Progenitor cell of endocrine pancreas (in vitro differentiated cells): ENCODE data around the gene GDI1. TPM values are rescaled to one million over a fixed set of nuclear protein-coding genes. Genes with fewer than 3 reads are reported as not detected.
A peak's percentile ranks its signal among the peaks of the same experiment; 100 is the strongest.

Source experiments
- DNase-seq: peaks from one replicate; pipeline ENCODE4 v3.0.0; 2021; ENCODE audit warnings: low spot score; ENCODE audit not compliant: unreplicated experiment
- H3K27ac Mint-ChIP-seq: 2 replicates; pipeline ENCODE4 v1.8.0; 2021; ENCODE audit warnings: mild to moderate bottlenecking, moderate library complexity, mixed read lengths
- H3K27me3 Mint-ChIP-seq: 2 replicates; pipeline ENCODE4 v1.8.0; 2021; ENCODE audit warnings: mixed read lengths
- H3K36me3 Mint-ChIP-seq: 2 replicates; pipeline ENCODE4 v1.8.0; 2022; ENCODE audit warnings: mixed read lengths; ENCODE audit not compliant: insufficient read depth
- H3K4me1 Mint-ChIP-seq: 2 replicates; pipeline ENCODE4 v1.8.0; 2021; ENCODE audit warnings: low read depth, mixed read lengths
- H3K4me3 Mint-ChIP-seq: 2 replicates; pipeline ENCODE4 v1.8.0; 2021; ENCODE audit warnings: low read depth, mild to moderate bottlenecking, moderate library complexity, mixed read lengths
- H3K9me3 Mint-ChIP-seq: 2 replicates; pipeline ENCODE4 v1.8.0; 2021; ENCODE audit warnings: low read depth, mixed read lengths
- total RNA-seq: library from RNA; stranded (reverse); gene quantifications from 2 replicates; pipeline ENCODE4 v1.2.1, GENCODE V29; 2021
- TF ChIP-seq, protein P1 (sequence below): fragments of 200-600 bp; sonication (generic); IDR thresholded peaks from one replicate; pipeline ENCODE4 v1.5.0; 2021; ENCODE audit warnings: antibody characterized with exemption, mild to moderate bottlenecking; ENCODE audit not compliant: unreplicated experiment

The GDI1 gene
- total RNA-seq, 1 donor from 2014 or later, result 151 TPM

DNA sequence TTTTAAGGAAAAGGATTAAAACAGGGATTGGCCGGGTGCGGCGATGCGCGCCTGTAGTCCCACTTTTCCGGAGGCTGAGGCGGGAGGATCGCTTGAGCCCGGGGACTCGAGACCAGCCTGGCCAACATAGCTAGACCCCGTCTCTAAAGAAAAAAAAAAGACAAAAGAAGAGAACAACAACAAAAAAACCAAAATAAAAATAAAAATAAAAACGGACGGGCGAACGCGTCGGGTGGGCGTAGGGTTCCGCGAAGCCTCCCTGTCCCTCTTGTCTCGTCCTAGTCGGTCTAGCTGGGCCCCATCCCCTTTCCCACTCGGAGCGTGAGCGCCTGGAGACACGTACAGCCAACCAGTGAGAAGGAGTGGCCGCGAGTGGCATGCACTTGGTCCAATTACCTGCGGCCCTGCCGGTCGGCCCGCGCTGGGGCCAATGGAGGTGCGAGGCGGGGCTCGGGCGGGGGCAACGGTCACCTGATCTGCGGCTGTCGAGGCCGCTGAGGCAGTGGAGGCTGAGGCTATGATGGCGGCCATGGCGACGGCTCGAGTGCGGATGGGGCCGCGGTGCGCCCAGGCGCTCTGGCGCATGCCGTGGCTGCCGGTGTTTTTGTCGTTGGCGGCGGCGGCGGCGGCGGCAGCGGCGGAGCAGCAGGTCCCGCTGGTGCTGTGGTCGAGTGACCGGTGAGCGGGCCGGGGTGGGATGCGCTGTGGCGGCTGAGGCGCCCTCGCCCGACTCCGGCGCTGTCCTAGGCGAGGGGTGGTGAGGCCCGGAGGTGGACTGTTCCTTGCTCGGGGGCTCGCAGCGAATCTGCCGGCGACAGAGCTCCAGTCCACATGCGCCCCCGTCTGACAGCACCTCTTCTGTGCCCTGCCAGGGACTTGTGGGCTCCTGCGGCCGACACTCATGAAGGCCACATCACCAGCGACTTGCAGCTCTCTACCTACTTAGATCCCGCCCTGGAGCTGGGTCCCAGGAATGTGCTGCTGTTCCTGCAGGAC lies 8.5 kb upstream of the GDI1 start, which contains the start of gene ATP6AP1:
Gene ATP6AP1 (plus strand): TSS at position 502 of the 996 bp plus-strand sequence. CDS start 16 bp downstream, at position 518.
- Mint-ChIP-seq H3K27ac (peak within 1 kb of the TSS; percentile 49), H3K27me3 (no peaks in the 10 kb centered on the region), H3K4me1 (peaks cover 16% of the 10 kb centered on the region), H3K4me3 (peak within 1 kb of the TSS; percentile 74), H3K36me3 (peaks cover 9% of the 10 kb centered on the region), H3K9me3 (peaks cover 12% of the 10 kb centered on the region)
- TF ChIP-seq, protein P1, sequence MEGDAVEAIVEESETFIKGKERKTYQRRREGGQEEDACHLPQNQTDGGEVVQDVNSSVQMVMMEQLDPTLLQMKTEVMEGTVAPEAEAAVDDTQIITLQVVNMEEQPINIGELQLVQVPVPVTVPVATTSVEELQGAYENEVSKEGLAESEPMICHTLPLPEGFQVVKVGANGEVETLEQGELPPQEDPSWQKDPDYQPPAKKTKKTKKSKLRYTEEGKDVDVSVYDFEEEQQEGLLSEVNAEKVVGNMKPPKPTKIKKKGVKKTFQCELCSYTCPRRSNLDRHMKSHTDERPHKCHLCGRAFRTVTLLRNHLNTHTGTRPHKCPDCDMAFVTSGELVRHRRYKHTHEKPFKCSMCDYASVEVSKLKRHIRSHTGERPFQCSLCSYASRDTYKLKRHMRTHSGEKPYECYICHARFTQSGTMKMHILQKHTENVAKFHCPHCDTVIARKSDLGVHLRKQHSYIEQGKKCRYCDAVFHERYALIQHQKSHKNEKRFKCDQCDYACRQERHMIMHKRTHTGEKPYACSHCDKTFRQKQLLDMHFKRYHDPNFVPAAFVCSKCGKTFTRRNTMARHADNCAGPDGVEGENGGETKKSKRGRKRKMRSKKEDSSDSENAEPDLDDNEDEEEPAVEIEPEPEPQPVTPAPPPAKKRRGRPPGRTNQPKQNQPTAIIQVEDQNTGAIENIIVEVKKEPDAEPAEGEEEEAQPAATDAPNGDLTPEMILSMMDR, result no peak
- DNase-seq, result peak; percentile 80

GRCh38 chrX:154429711-154430110 lies 7.2 kb upstream of the GDI1 start:
- TF ChIP-seq, protein P1, result no peak
- no peaks in the 10 kb centered on the region for H3K27me3 Mint-ChIP-seq
- H3K27ac Mint-ChIP-seq, result no peak overlapping the region
- H3K4me3 Mint-ChIP-seq, result peak overlapping the region; percentile 74
- H3K36me3 Mint-ChIP-seq, result peaks cover 9% of the 10 kb centered on the region
- peaks cover 16% of the 10 kb centered on the region for H3K4me1 Mint-ChIP-seq
- no peak for DNase-seq
- peaks cover 8% of the 10 kb centered on the region for H3K9me3 Mint-ChIP-seq

DNA sequence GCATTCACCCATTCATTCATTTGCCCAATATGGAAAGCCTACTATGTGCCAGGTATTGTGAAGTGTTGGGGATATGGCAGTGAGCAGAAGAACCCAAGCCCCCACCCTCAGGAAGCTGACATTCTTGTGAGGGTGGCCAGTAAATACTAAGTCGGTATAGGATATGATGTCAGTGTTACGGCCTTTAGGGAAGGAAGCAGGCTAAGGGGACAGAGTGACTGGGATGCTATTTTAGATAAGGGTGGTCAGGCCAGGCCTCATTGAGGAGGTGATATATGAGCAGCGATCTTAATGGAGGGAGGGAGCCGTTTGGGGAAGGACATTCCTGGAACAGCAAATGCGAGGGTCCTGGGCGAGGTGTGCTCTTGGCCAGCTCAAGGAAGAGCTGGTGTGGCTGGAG lies 6.5 kb upstream of the GDI1 start:
- peaks cover 16% of the 10 kb centered on the region for H3K4me1 Mint-ChIP-seq
- peaks cover 9% of the 10 kb centered on the region for H3K36me3 Mint-ChIP-seq
- H3K27ac Mint-ChIP-seq, result no peak overlapping the region
- TF ChIP-seq, protein P1, result no peak
- no peak overlapping the region for H3K4me3 Mint-ChIP-seq
- H3K9me3 Mint-ChIP-seq, result peaks cover 8% of the 10 kb centered on the region
- no peaks in the 10 kb centered on the region for H3K27me3 Mint-ChIP-seq
- no peak for DNase-seq

DNA sequence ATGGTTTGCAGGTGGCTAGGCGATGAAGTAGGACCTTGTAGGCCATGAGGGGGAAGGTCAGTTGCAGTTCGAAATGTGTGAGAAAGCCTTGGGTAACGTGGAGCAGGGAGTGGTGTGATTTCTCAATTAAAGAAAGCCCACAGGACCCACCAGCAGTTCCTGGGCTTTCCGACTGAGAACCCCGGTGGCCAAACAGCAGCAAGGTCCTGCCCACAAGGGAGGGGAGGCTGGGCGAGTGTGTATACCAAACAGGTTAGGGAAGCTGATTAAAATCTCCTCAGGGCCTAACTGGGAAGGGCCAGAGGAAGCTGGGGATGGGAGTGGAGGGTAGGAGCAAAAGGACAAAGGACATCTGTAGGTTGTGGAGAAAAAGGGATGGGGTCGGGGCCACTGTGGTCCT lies 6.0 kb upstream of the GDI1 start:
- Mint-ChIP-seq H3K9me3 (peaks cover 8% of the 10 kb centered on the region), H3K36me3 (peaks cover 9% of the 10 kb centered on the region), H3K4me1 (peaks cover 16% of the 10 kb centered on the region), H3K4me3 (no peak overlapping the region), H3K27me3 (no peaks in the 10 kb centered on the region), H3K27ac (no peak overlapping the region)
- DNase-seq, result no peak
- TF ChIP-seq, protein P1, result no peak

- H3K27ac Mint-ChIP-seq, result no peak overlapping the region
- peaks cover 8% of the 10 kb centered on the region for H3K9me3 Mint-ChIP-seq
- no peak overlapping the region for H3K4me3 Mint-ChIP-seq
- H3K27me3 Mint-ChIP-seq, result no peaks in the 10 kb centered on the region
- no peak for DNase-seq
- H3K36me3 Mint-ChIP-seq, result peaks cover 9% of the 10 kb centered on the region
- TF ChIP-seq, protein P1, result no peak
- peaks cover 16% of the 10 kb centered on the region for H3K4me1 Mint-ChIP-seq
Observed at GRCh38 chrX:154431341-154431740, 5.6 kb upstream of the GDI1 start.
